K562 (cell line): Measurements from ENCODE around the gene SIGLEC7. TPM values are rescaled to one million over a fixed set of nuclear protein-coding genes. Genes with fewer than 3 reads are reported as not detected.

ENCODE experiments used
- ATF1 ChIP-seq, 2 experiments: fragments of 450-650 bp in 1 of 2; IDR thresholded peaks; 2 replicates each; pipeline ENCODE4 v1.6.1; 2016; ENCODE audit warnings: missing compliant biosample characterization in 1 of 2, missing genetic modification characterization in 1 of 2
- DMBX1 ChIP-seq: fragments of 250-450 bp; sonication (Bioruptor Pico); IDR thresholded peaks from 2 replicates; pipeline ENCODE4 v1.8.0; 2022; ENCODE audit warnings: inconsistent platforms, mild to moderate bottlenecking, moderate library complexity, borderline replicate concordance
- FUS ChIP-seq: fragments of 200-400 bp; formaldehyde crosslinking; optimal IDR thresholded peaks from 2 replicates; pipeline ENCODE3; 2017; ENCODE audit warnings: low read depth, low read length
- GTF2E2 ChIP-seq: fragments of 200-800 bp; sonication (Bioruptor generic); IDR thresholded peaks from 2 replicates; pipeline ENCODE4 v1.6.1; 2016; ENCODE audit warnings: missing genetic modification characterization, missing compliant biosample characterization
- KHSRP ChIP-seq: fragments of 450-650 bp; IDR thresholded peaks from 2 replicates; pipeline ENCODE4 v1.6.1; 2017
- MIER1 ChIP-seq: fragments of 450-650 bp; IDR thresholded peaks from 2 replicates; pipeline ENCODE4 v1.6.1; 2016; ENCODE audit warnings: antibody characterized with exemption, mild to moderate bottlenecking, low read depth
- MYC ChIP-seq, 2 experiments: fragments of 250-450 bp in 1 of 2; sonication (Bioruptor Pico) in 1 of 2; IDR thresholded peaks; 2 replicates each; pipeline versions ENCODE4 v1.5.1 to v1.6.1; 2012 to 2021; ENCODE audit warnings: low read depth in 2 of 2, borderline replicate concordance in 1 of 2, improper control_type of control experiment in 1 of 2, low read length in 1 of 2, mild to moderate bottlenecking in 1 of 2, moderate library complexity in 1 of 2
- PHF8 ChIP-seq: fragments of 200-600 bp; sonication (generic); IDR thresholded peaks from 2 replicates; pipeline ENCODE4 v1.6.1; 2012; ENCODE audit warnings: mixed run types, mild to moderate bottlenecking, inconsistent platforms, low read length, moderate library complexity, borderline replicate concordance
- PHTF2 ChIP-seq: fragments of 250-450 bp; sonication (Bioruptor Pico); IDR thresholded peaks from 2 replicates; pipeline ENCODE4 v1.5.0; 2021; ENCODE audit warnings: mild to moderate bottlenecking
- SIX5 ChIP-seq, 2 experiments: IDR thresholded peaks; 2 replicates each; pipeline ENCODE4 v1.6.1; 2011; ENCODE audit warnings: low read length in 2 of 2, borderline replicate concordance in 1 of 2, low read depth in 1 of 2, mild to moderate bottlenecking in 1 of 2, moderate library complexity in 1 of 2; ENCODE audit not compliant: insufficient read depth in 1 of 2
- SMAD1 ChIP-seq: fragments of 150-350 bp; IDR thresholded peaks from 2 replicates; pipeline ENCODE4 v1.6.1; 2014; ENCODE audit warnings: low read length, low read depth; ENCODE audit not compliant: partially characterized antibody
- TOE1 ChIP-seq, 2 experiments: fragments of 450-650 bp in 1 of 2; sonication (generic) in 1 of 2; formaldehyde crosslinking in 1 of 2; IDR thresholded peaks; 2 replicates each; pipeline versions ENCODE4 v1.7.1 to v1.8.0; 2016 to 2022; ENCODE audit warnings: borderline replicate concordance in 2 of 2, mild to moderate bottlenecking in 2 of 2, antibody characterized with exemption in 1 of 2, inconsistent platforms in 1 of 2, low read depth in 1 of 2, missing genetic modification reagents in 1 of 2, moderate library complexity in 1 of 2
- XRCC5 ChIP-seq: fragments of 200-400 bp; formaldehyde crosslinking; IDR thresholded peaks from 2 replicates; pipeline ENCODE4 v1.6.1; 2017; ENCODE audit warnings: low read depth, mild to moderate bottlenecking, low read length
- ZBTB8A ChIP-seq: fragments of 450-650 bp; IDR thresholded peaks from 2 replicates; pipeline ENCODE4 v1.6.1; 2018; ENCODE audit warnings: mild to moderate bottlenecking, moderate library complexity; ENCODE audit not compliant: partially characterized antibody
- ZC3H11A ChIP-seq: IDR thresholded peaks from 2 replicates; pipeline ENCODE4 v1.6.1; 2012; ENCODE audit warnings: low read depth, low read length, improper control_type of control experiment
- ZEB2 ChIP-seq: fragments of 450-650 bp; IDR thresholded peaks from 2 replicates; pipeline ENCODE4 v1.6.1; 2016
- ZNF143 ChIP-seq: sonication (generic); formaldehyde crosslinking; IDR thresholded peaks from 2 replicates; pipeline ENCODE4 v1.9.0; 2022; ENCODE audit warnings: mild to moderate bottlenecking, missing genetic modification reagents
- ZNF23 ChIP-seq: fragments of 250-450 bp; sonication (Bioruptor Pico); IDR thresholded peaks from 2 replicates; pipeline ENCODE4 v1.4.0; 2020; ENCODE audit warnings: mild to moderate bottlenecking
- ZNF79 ChIP-seq: fragments of 250-450 bp; sonication (Bioruptor Pico); IDR thresholded peaks from 2 replicates; pipeline ENCODE4 v1.4.0; 2020; ENCODE audit warnings: low read depth, mild to moderate bottlenecking, moderate library complexity
- polyA plus RNA-seq, 8 experiments: library from polyadenylated mRNA; depleted of rRNA in 4 of 8; stranded (reverse) in 5 of 8; unstranded in 3 of 8; fragments of >200 nt; fragmentation: Nextera tagmentation in 2 of 8; fragmentation: Illumina TruSeq in 1 of 8; extraction: Ambion mirVana in 2 of 8; extraction: Trizol in 1 of 8; gene quantifications; 2 replicates each; pipeline versions ENCODE4 v1.2.1 to v1.2.3, GENCODE V29; 2011 to 2014; ENCODE audit warnings: inconsistent platforms in 1 of 8, missing spikeins in 1 of 8
- total RNA-seq, 7 experiments: library from RNA; depleted of rRNA in 6 of 7; stranded (reverse); fragments of >200 nt in 6 of 7; fragmentation: Illumina TruSeq in 2 of 7; extraction: Trizol in 2 of 7; gene quantifications; 2 replicates each; pipeline versions ENCODE4 v1.2.1 to v1.2.3, GENCODE V29; 2011 to 2021; ENCODE audit warnings: low replicate concordance in 1 of 7
- TF ChIP-seq, protein P1 (sequence below): fragments of 450-650 bp; IDR thresholded peaks from 2 replicates; pipeline ENCODE4 v1.6.1; 2016; ENCODE audit warnings: mild to moderate bottlenecking
- TF ChIP-seq, protein P2 (sequence below): fragments of 450-650 bp; IDR thresholded peaks from 2 replicates; pipeline ENCODE4 v1.6.1; 2017; ENCODE audit warnings: mild to moderate bottlenecking, moderate library complexity
- TF ChIP-seq, protein P3 (sequence below): fragments of 450-650 bp; IDR thresholded peaks from 2 replicates; pipeline ENCODE4 v1.6.1; 2016; ENCODE audit warnings: borderline replicate concordance

Gene SIGLEC7
- total and polyA plus RNA-seq, 9 of the 15 experiments (the other 6 are each of a cell fraction or from before 2014, with no cell fraction given): 0.10 to 0.12 TPM; not detected in 7

DNA sequence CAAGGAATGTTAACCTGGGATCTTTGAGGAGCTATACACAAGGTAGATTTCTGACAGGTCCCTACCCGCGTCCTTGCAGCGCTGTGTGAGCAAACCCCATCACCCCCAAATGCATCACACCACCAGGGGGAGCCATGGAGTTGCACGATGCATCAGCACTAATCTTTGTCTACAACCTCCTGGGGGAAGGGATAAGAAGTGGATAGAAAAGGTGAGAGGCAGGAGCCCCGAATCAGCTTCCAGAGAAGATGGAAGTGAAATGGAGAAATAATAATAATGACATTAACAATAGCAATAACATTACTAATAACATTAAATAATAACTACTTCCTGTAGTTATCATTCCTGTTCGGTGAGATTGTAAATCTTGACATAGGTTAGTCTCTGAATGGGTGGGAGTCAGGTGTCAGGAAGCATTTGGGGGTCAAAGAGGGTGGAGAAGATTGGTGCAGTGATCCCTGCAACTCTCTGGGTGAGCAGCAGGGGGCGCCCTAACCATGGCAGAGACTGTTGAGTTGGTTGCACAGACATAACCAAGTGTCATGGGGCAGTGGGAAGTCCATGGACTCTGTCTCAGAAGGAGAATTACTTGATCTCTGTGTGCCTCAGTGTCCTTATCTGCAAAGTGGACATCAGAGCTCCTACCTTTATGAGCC, 16.5 kb downstream of the SIGLEC7 start (continued):
- TF ChIP-seq XRCC5: peak; percentile 68; the same call in 1 of the 2 replicates
- no peak for TF ChIP-seq GTF2E2 (tag)
- no peak for TF ChIP-seq ZBTB8A
- TF ChIP-seq ZNF23 (CRISPR knock-in tag): no peak
- peak; percentile 66; the same call in 1 of the 2 replicates for TF ChIP-seq TOE1 (IDR thresholded peaks at IDR 0.05; ENCODE audit: borderline replicate concordance)
- TF ChIP-seq TOE1 (CRISPR knock-in tag; IDR thresholded peaks at IDR 0.05; ENCODE audit: borderline replicate concordance, low read depth): no peak
- no peak for TF ChIP-seq FUS
- no peak for TF ChIP-seq ZNF79 (CRISPR knock-in tag)
- TF ChIP-seq PHF8: no peak
- no peak for TF ChIP-seq MIER1
- TF ChIP-seq MYC (IDR thresholded peaks at IDR 0.05; ENCODE audit: low read depth, low read length): 0 out of 2 replicates have a peak, but pooled peaks have one; percentile 17
- TF ChIP-seq MYC (CRISPR knock-in tag; IDR thresholded peaks at IDR 0.05; ENCODE audit: borderline replicate concordance, low read depth): no peak
- TF ChIP-seq ZEB2: peak; percentile 64
- TF ChIP-seq SMAD1: no peak
- TF ChIP-seq KHSRP: no peak
- TF ChIP-seq SIX5 (IDR thresholded peaks at IDR 0.05; ENCODE audit: borderline replicate concordance in 1 of 2, insufficient read depth in 1 of 2, low read depth in 1 of 2, low read length in 2 of 2): no peak
- TF ChIP-seq ATF1 (CRISPR knock-in tag; IDR thresholded peaks at IDR 0.05): no peak
- peak; percentile 57 for TF ChIP-seq ATF1 (tag; IDR thresholded peaks at IDR 0.05)
- TF ChIP-seq, protein P1, sequence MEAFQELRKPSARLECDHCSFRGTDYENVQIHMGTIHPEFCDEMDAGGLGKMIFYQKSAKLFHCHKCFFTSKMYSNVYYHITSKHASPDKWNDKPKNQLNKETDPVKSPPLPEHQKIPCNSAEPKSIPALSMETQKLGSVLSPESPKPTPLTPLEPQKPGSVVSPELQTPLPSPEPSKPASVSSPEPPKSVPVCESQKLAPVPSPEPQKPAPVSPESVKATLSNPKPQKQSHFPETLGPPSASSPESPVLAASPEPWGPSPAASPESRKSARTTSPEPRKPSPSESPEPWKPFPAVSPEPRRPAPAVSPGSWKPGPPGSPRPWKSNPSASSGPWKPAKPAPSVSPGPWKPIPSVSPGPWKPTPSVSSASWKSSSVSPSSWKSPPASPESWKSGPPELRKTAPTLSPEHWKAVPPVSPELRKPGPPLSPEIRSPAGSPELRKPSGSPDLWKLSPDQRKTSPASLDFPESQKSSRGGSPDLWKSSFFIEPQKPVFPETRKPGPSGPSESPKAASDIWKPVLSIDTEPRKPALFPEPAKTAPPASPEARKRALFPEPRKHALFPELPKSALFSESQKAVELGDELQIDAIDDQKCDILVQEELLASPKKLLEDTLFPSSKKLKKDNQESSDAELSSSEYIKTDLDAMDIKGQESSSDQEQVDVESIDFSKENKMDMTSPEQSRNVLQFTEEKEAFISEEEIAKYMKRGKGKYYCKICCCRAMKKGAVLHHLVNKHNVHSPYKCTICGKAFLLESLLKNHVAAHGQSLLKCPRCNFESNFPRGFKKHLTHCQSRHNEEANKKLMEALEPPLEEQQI: peak; percentile 58; the same call in 1 of the 2 replicates
- no peak for TF ChIP-seq ZNF143
- no peak for TF ChIP-seq ZC3H11A
- TF ChIP-seq, protein P2, sequence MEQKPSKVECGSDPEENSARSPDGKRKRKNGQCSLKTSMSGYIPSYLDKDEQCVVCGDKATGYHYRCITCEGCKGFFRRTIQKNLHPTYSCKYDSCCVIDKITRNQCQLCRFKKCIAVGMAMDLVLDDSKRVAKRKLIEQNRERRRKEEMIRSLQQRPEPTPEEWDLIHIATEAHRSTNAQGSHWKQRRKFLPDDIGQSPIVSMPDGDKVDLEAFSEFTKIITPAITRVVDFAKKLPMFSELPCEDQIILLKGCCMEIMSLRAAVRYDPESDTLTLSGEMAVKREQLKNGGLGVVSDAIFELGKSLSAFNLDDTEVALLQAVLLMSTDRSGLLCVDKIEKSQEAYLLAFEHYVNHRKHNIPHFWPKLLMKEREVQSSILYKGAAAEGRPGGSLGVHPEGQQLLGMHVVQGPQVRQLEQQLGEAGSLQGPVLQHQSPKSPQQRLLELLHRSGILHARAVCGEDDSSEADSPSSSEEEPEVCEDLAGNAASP: no peak
- TF ChIP-seq, protein P3, sequence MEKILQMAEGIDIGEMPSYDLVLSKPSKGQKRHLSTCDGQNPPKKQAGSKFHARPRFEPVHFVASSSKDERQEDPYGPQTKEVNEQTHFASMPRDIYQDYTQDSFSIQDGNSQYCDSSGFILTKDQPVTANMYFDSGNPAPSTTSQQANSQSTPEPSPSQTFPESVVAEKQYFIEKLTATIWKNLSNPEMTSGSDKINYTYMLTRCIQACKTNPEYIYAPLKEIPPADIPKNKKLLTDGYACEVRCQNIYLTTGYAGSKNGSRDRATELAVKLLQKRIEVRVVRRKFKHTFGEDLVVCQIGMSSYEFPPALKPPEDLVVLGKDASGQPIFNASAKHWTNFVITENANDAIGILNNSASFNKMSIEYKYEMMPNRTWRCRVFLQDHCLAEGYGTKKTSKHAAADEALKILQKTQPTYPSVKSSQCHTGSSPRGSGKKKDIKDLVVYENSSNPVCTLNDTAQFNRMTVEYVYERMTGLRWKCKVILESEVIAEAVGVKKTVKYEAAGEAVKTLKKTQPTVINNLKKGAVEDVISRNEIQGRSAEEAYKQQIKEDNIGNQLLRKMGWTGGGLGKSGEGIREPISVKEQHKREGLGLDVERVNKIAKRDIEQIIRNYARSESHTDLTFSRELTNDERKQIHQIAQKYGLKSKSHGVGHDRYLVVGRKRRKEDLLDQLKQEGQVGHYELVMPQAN: no peak
- 0 out of 2 replicates have a peak, but pooled peaks have one; percentile 7 for TF ChIP-seq PHTF2 (CRISPR knock-in tag)
- no peak for TF ChIP-seq DMBX1 (CRISPR knock-in tag)
